ENCODE data around the gene TRAPPC11. TPM values are rescaled to one million over a fixed set of nuclear protein-coding genes. Genes with fewer than 3 reads are reported as not detected.

Gene TRAPPC11
- total RNA-seq, 4 donors from 2014 or later: 30.3 to 41.7 (median 34.0) TPM

GRCh38 chr4:183635741-183636140, 23.4 kb upstream of the TRAPPC11 start:
- 79 to 82% methylated on average over 5 of the region's 5 CpGs for WGBS, 2 donors
- intact Hi-C loops (cut with DNase I; ENCODE audit: low total_unique reads): no loop called here
- no peak for TF ChIP-seq POLR2A (IDR thresholded peaks at IDR 0.05)
- no peak for TF ChIP-seq CTCF (IDR thresholded peaks at IDR 0.05)
- H3K4me3 ChIP-seq (ENCODE audit: low read depth, poor library complexity, severe bottlenecking): no peak overlapping the region
- no peak for DNase-seq (ENCODE audit: low spot score in 2 of 2)

- no peak for DNase-seq (ENCODE audit: low spot score in 2 of 2)
- intact Hi-C loops (cut with DNase I; ENCODE audit: low total_unique reads): no loop called here
Observed at GRCh38 chr4:183636503-183636902, 22.6 kb upstream of the TRAPPC11 start.

GRCh38 chr4:183636923-183637322, 22.2 kb upstream of the TRAPPC11 start:
- DNase-seq (ENCODE audit: low spot score in 2 of 2): no peak
- no peak overlapping the region for H3K4me3 ChIP-seq (ENCODE audit: low read depth, poor library complexity, severe bottlenecking)
- 34 to 36% methylated on average over 5 of the region's 5 CpGs for WGBS, 2 donors
- intact Hi-C loops (cut with DNase I; ENCODE audit: low total_unique reads): no loop called here
- TF ChIP-seq CTCF (IDR thresholded peaks at IDR 0.05) (no peak), POLR2A (IDR thresholded peaks at IDR 0.05) (no peak)

More at GRCh38 chr4:183636503-183636902, 22.6 kb upstream of the TRAPPC11 start:
- 79 to 84% methylated on average over 8 of the region's 8 CpGs for WGBS, 2 donors
- TF ChIP-seq CTCF (IDR thresholded peaks at IDR 0.05): no peak
- TF ChIP-seq POLR2A (IDR thresholded peaks at IDR 0.05): no peak
- H3K4me3 ChIP-seq (ENCODE audit: low read depth, poor library complexity, severe bottlenecking): no peak overlapping the region

GRCh38 chr4:183637461-183637860, 21.6 kb upstream of the TRAPPC11 start:
- no peak overlapping the region for H3K4me3 ChIP-seq (ENCODE audit: low read depth, poor library complexity, severe bottlenecking)
- no peak for DNase-seq (ENCODE audit: low spot score in 2 of 2)
- intact Hi-C loops (cut with DNase I; ENCODE audit: low total_unique reads): no loop called here
- 58 to 61% methylated on average over 3 of the region's 3 CpGs for WGBS, 2 donors
- TF ChIP-seq POLR2A (IDR thresholded peaks at IDR 0.05) (no peak), CTCF (IDR thresholded peaks at IDR 0.05) (no peak)

- no peak for DNase-seq (ENCODE audit: low spot score in 2 of 2)
- no peak for TF ChIP-seq CTCF (IDR thresholded peaks at IDR 0.05)
- TF ChIP-seq POLR2A (IDR thresholded peaks at IDR 0.05): no peak
- H3K4me3 ChIP-seq (ENCODE audit: low read depth, poor library complexity, severe bottlenecking): no peak overlapping the region
- intact Hi-C loops (cut with DNase I; ENCODE audit: low total_unique reads): no loop called here
- 86 to 91% methylated on average over 5 of the region's 5 CpGs for WGBS, 2 donors
Observed at GRCh38 chr4:183638436-183638835, 20.7 kb upstream of the TRAPPC11 start.

GRCh38 chr4:183639291-183639690, 19.8 kb upstream of the TRAPPC11 start:
- H3K4me3 ChIP-seq (ENCODE audit: low read depth, poor library complexity, severe bottlenecking): no peak overlapping the region
- TF ChIP-seq CTCF (IDR thresholded peaks at IDR 0.05): no peak
- TF ChIP-seq POLR2A (IDR thresholded peaks at IDR 0.05): no peak
- no peak for DNase-seq (ENCODE audit: low spot score in 2 of 2)
- WGBS, 2 donors: 67 to 73% methylated on average over 3 of the region's 3 CpGs
- intact Hi-C loops (cut with DNase I; ENCODE audit: low total_unique reads): no loop called here
